ENCODE data around the gene TRAF4. TPM values are rescaled to one million over a fixed set of nuclear protein-coding genes. Genes with fewer than 3 reads are reported as not detected.
A peak's percentile ranks its signal among the peaks of the same experiment; 100 is the strongest.

TRAF4 gene
- 139 and 146 TPM in 2 replicates for polyA plus RNA-seq
- polyA minus RNA-seq, result 75.7 and 99.8 TPM in 2 replicates

DNA sequence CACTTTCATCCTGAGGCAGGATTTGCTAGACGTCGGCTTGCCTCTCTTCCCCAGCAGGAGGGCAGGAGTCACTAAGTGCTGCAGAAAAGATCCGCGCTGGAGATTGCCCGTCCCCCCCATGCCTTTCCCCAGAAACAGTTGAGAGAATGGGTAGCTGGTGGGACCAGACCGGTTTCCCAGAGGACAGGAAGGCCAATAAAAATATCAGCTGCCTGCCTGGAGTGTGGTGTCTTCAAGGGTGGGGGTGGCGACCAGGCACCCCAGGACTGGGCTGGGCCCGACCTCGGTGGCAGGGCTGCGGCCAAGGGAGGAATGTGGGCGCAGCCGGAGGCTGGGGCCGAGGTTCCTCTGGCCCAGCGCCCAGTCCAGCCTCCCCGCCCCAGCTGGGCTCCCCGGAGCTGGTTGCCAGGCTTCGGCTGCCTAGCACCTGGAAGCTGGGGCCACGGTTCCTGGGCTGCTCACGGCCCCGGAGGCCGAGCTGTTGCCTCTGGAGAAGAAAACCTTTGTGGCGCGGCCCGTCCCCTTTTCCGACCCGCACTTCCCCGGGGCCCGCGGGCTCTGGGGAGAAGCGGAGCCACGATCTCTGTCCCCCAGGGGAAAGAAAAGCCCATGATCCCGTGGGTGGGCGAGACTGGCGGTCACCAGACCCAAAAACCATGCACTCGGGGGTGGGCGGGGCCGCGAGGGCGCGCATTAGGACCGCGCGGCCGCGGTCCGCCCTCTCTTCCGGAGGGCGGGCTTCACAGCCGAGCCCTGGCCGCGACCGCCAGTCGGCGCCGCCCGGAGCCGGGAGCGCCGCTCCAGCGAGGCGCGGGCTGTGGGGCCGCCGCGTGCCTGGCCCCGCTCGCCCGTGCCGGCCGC is at the start of gene TRAF4:
TSS of gene TRAF4 (plus strand) at position 769 of the 861 bp plus-strand sequence. CDS start 102 bp downstream, outside the sequence.
- Histone ChIP-seq H3K4me2 (ENCODE audit: low read length) (peak within 1 kb of the TSS; percentile 94), H3K4me3 (ENCODE audit: low read length) (peak within 1 kb of the TSS; percentile 84), H2AFZ (ENCODE audit: low read depth, low read length) (peak within 1 kb of the TSS; percentile 76), H3K27ac (ENCODE audit: low read length) (peak within 1 kb of the TSS; percentile 97), H3K9me3 (ENCODE audit: low read length) (no peaks in the 10 kb centered on the region), H3K79me2 (replicated peaks; ENCODE audit: insufficient read depth, low read length) (peaks cover 32% of the 10 kb centered on the region), H3K27me3 (ENCODE audit: insufficient read depth, low read depth, low read length) (no peaks in the 10 kb centered on the region), H4K20me1 (ENCODE audit: insufficient read depth) (peaks cover 18% of the 10 kb centered on the region), H3K9ac (ENCODE audit: low read length) (peak within 1 kb of the TSS; percentile 99), H3K9me2 (ENCODE audit: insufficient read depth, low read length) (no peaks in the 10 kb centered on the region), H3F3A (ENCODE audit: insufficient read depth, low read length, poor library complexity, severe bottlenecking) (peaks cover 4% of the 10 kb centered on the region), H3K36me3 (ENCODE audit: insufficient read depth, low read length) (peaks cover 9% of the 10 kb centered on the region)
- TF ChIP-seq REST (IDR thresholded peaks at IDR 0.05; ENCODE audit: borderline replicate concordance) (peak; percentile 86), SMC3 (conservative IDR thresholded peaks at IDR 0.05; ENCODE audit: poor library complexity) (peak; percentile 26), RAD21 (conservative IDR thresholded peaks at IDR 0.05) (peak; percentile 3), EZH2 (IDR thresholded peaks at IDR 0.05; ENCODE audit: borderline replicate concordance, insufficient read depth, low read length, poor library complexity, severe bottlenecking) (no peak), POLR2AphosphoS5 (IDR thresholded peaks at IDR 0.05) (peak; percentile 84), EP300 (conservative IDR thresholded peaks at IDR 0.05; ENCODE audit: poor library complexity, severe bottlenecking) (no peak), MXI1 (conservative IDR thresholded peaks at IDR 0.05; ENCODE audit: poor library complexity, severe bottlenecking) (peak; percentile 70), TAF1 (IDR thresholded peaks at IDR 0.05; ENCODE audit: low read depth) (peak; percentile 70)
- TF ChIP-seq, protein P1, sequence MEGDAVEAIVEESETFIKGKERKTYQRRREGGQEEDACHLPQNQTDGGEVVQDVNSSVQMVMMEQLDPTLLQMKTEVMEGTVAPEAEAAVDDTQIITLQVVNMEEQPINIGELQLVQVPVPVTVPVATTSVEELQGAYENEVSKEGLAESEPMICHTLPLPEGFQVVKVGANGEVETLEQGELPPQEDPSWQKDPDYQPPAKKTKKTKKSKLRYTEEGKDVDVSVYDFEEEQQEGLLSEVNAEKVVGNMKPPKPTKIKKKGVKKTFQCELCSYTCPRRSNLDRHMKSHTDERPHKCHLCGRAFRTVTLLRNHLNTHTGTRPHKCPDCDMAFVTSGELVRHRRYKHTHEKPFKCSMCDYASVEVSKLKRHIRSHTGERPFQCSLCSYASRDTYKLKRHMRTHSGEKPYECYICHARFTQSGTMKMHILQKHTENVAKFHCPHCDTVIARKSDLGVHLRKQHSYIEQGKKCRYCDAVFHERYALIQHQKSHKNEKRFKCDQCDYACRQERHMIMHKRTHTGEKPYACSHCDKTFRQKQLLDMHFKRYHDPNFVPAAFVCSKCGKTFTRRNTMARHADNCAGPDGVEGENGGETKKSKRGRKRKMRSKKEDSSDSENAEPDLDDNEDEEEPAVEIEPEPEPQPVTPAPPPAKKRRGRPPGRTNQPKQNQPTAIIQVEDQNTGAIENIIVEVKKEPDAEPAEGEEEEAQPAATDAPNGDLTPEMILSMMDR (IDR thresholded peaks at IDR 0.05; ENCODE audit: poor library complexity, severe bottlenecking), result peak; percentile 55

GRCh38 chr17:28698253-28698941 is 45.4 kb upstream of the TRAF4 start:
- no peaks in the 10 kb centered on the region for H3F3A ChIP-seq (ENCODE audit: insufficient read depth, low read length, poor library complexity, severe bottlenecking)
- TF ChIP-seq SMC3 (conservative IDR thresholded peaks at IDR 0.05; ENCODE audit: poor library complexity) (no peak), MXI1 (conservative IDR thresholded peaks at IDR 0.05; ENCODE audit: poor library complexity, severe bottlenecking) (no peak), TAF1 (IDR thresholded peaks at IDR 0.05; ENCODE audit: low read depth) (no peak), EP300 (conservative IDR thresholded peaks at IDR 0.05; ENCODE audit: poor library complexity, severe bottlenecking) (no peak), POLR2AphosphoS5 (IDR thresholded peaks at IDR 0.05) (no peak)
- H3K9me3 ChIP-seq (ENCODE audit: low read length), result no peaks in the 10 kb centered on the region
- peaks cover 5% of the 10 kb centered on the region for H3K36me3 ChIP-seq (ENCODE audit: insufficient read depth, low read length)
- no peak overlapping the region for H2AFZ ChIP-seq (ENCODE audit: low read depth, low read length)
- H3K9me2 ChIP-seq (ENCODE audit: insufficient read depth, low read length), result no peaks in the 10 kb centered on the region
- H4K20me1 ChIP-seq (ENCODE audit: insufficient read depth), result no peaks in the 10 kb centered on the region
- no peak overlapping the region for H3K9ac ChIP-seq (ENCODE audit: low read length)
- H3K27ac ChIP-seq (ENCODE audit: low read length), result no peak overlapping the region
- no peaks in the 10 kb centered on the region for H3K27me3 ChIP-seq (ENCODE audit: insufficient read depth, low read depth, low read length)
- H3K4me2 ChIP-seq (ENCODE audit: low read length), result no peak overlapping the region
- H3K79me2 ChIP-seq (replicated peaks; ENCODE audit: insufficient read depth, low read length), result no peaks in the 10 kb centered on the region
- H3K4me3 ChIP-seq (ENCODE audit: low read length), result no peak overlapping the region

Measured in neural cell (in vitro differentiated cells).